ENCODE measurements around the gene IGSF5. TPM values are rescaled to one million over a fixed set of nuclear protein-coding genes. Genes with fewer than 3 reads are reported as not detected.
"Not testable (repeated sequence)": the region's sequence is repeated elsewhere in the genome, so short reads cannot be mapped to it uniquely, and the experiment has no call there.

The IGSF5 gene
- total RNA-seq, 2 experiments from 2014 or later, result not detected

GRCh38 chr21:39720126-39720778 is 24.7 kb upstream of the IGSF5 start:
- CTCF ChIA-PET, result interaction anchor here (0.5 kb wide), 1 partner anchor 48 kb away, joined by 3 read pairs; no protein-coding TSS in a partner anchor
- Mint-ChIP-seq H3K27ac (no peak overlapping the region), H3K4me1 (ENCODE audit: low read depth) (no peaks in the 10 kb centered on the region), H3K36me3 (ENCODE audit: low read depth) (no peaks in the 10 kb centered on the region), H3K4me3 (no peak overlapping the region), H3K9me3 (peaks cover 6% of the 10 kb centered on the region), H3K27me3 (ENCODE audit: low read depth) (peaks cover 16% of the 10 kb centered on the region)
- DNase-seq, result no peak
- intact Hi-C loops (cut with micrococcal nuclease), result no loop called here

- intact Hi-C loops (cut with micrococcal nuclease), result no loop called here
- Mint-ChIP-seq H3K4me1 (ENCODE audit: low read depth) (no peaks in the 10 kb centered on the region), H3K4me3 (no peak overlapping the region), H3K9me3 (peaks cover 6% of the 10 kb centered on the region), H3K27me3 (ENCODE audit: low read depth) (peaks cover 14% of the 10 kb centered on the region), H3K27ac (no peak overlapping the region), H3K36me3 (ENCODE audit: low read depth) (no peaks in the 10 kb centered on the region)
- DNase-seq, result no peak
- CTCF ChIA-PET, result interaction anchor here (1.4 kb wide), 1 partner anchor 212 kb away, joined by 4 read pairs; no protein-coding TSS in a partner anchor
These were observed 23.1 kb upstream of the IGSF5 start for GRCh38 chr21:39721885-39722284.

DNA sequence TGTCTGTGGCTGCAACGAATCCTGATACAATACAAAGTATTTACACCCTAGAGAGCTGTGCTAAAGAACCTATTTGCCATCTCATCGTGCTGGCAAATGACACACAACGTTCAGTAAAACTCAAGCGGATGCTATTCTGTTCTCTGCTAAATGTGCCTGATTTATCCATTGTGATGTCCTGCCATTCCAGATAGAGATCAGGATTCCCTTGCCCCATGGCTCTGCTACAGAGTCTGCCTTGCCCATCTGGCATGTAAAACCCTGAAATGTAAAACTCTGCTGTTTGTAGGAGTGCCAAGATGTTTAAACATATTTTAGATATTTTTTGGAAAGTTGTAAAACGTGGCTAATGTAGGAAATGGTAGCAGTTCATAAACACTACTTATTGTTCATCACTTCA is 20.0 kb upstream of the IGSF5 start:
- Mint-ChIP-seq H3K27me3 (ENCODE audit: low read depth) (peaks cover 8% of the 10 kb centered on the region), H3K9me3 (peaks cover 6% of the 10 kb centered on the region), H3K4me1 (ENCODE audit: low read depth) (no peaks in the 10 kb centered on the region), H3K4me3 (no peak overlapping the region), H3K27ac (no peak overlapping the region), H3K36me3 (ENCODE audit: low read depth) (no peaks in the 10 kb centered on the region)
- no peak for DNase-seq
- CTCF ChIA-PET, result interaction anchor here (1.5 kb wide), 1 partner anchor 48 kb away, joined by 4 read pairs; no protein-coding TSS in a partner anchor
- intact Hi-C loops (cut with micrococcal nuclease), result no loop called here

- intact Hi-C loops (cut with micrococcal nuclease), result no loop called here
- H3K27me3 Mint-ChIP-seq (ENCODE audit: low read depth), result peaks cover 5% of the 10 kb centered on the region
- no peaks in the 10 kb centered on the region for H3K4me1 Mint-ChIP-seq (ENCODE audit: low read depth)
- peaks cover 6% of the 10 kb centered on the region for H3K9me3 Mint-ChIP-seq
- H3K4me3 Mint-ChIP-seq, result no peak overlapping the region
- CTCF ChIA-PET, result no interaction called here
- H3K27ac Mint-ChIP-seq, result no peak overlapping the region
- H3K36me3 Mint-ChIP-seq (ENCODE audit: low read depth), result no peaks in the 10 kb centered on the region
- no peak for DNase-seq
These were observed 18.9 kb upstream of the IGSF5 start for GRCh38 chr21:39726133-39726532.

GRCh38 chr21:39727401-39728120 is 17.4 kb upstream of the IGSF5 start:
- no peak for DNase-seq
- H3K36me3 Mint-ChIP-seq (ENCODE audit: low read depth), result no peaks in the 10 kb centered on the region
- peaks cover 5% of the 10 kb centered on the region for H3K27me3 Mint-ChIP-seq (ENCODE audit: low read depth)
- H3K4me1 Mint-ChIP-seq (ENCODE audit: low read depth), result no peaks in the 10 kb centered on the region
- H3K9me3 Mint-ChIP-seq, result peaks cover 6% of the 10 kb centered on the region
- no peak overlapping the region for H3K4me3 Mint-ChIP-seq
- H3K27ac Mint-ChIP-seq, result no peak overlapping the region
- CTCF ChIA-PET, result no interaction called here
- intact Hi-C loops (cut with micrococcal nuclease), result no loop called here

DNA sequence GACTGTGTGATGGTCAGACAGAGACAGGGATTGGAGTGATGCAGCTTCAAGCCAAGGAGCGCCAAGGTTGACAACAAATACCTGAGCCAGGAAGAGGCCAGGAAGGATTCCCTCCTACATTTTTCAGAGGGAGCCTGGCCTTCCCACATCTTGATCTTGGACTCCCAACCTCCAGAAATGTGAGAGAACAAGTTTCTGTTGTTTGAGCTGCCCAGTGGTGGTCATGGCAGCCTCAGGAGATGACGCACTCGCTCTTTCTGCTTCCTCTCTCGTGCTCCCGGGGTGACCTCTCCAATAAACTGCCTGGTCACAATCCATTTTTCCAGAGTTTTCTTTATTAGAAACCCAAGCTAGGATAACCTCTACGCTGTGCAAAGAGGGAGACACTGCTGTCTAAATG is 16.6 kb upstream of the IGSF5 start:
- Mint-ChIP-seq H3K9me3 (peaks cover 6% of the 10 kb centered on the region), H3K4me3 (no peak overlapping the region), H3K36me3 (ENCODE audit: low read depth) (no peaks in the 10 kb centered on the region), H3K4me1 (ENCODE audit: low read depth) (no peaks in the 10 kb centered on the region), H3K27ac (no peak overlapping the region), H3K27me3 (ENCODE audit: low read depth) (peaks cover 5% of the 10 kb centered on the region)
- DNase-seq, result no peak
- CTCF ChIA-PET, result no interaction called here
- intact Hi-C loops (cut with micrococcal nuclease), result no loop called here

DNA sequence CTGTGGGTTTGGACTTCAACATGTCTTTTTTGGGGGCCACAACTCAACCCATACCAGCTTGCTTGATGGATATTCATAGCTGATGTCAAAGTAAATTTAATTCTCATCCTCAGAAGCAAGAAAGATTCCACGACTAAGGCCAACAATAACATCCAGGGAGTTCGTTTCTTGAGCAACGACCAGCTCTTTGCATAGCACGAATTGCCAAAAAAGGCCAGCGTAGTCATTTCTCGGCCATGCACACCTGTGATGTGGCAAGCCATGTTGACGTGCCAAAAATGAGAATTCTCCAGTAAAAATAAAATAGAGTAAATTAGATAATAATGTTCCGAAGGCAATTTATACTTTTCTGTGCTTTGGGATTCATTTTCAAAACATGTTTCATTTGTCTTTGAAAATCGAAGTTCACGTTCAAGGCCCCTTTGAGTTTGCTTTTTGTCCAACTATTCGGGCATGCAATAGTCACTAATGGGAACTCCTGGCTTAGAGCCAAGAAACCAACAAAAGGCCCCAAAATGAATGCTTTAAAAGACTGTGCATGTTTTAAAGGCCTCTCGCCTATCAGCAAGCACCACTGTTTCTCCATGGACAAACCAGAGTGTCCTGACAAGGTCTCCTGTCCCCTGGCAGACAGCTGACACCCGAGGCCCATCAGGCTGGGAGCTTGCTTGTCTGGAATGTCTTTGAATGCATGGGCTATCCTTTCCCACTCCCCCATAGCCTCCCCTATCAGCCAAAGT is 14.4 kb upstream of the IGSF5 start:
- H3K27me3 Mint-ChIP-seq (ENCODE audit: low read depth), result peaks cover 2% of the 10 kb centered on the region
- H3K4me1 Mint-ChIP-seq (ENCODE audit: low read depth), result no peaks in the 10 kb centered on the region
- no peak overlapping the region for H3K27ac Mint-ChIP-seq
- DNase-seq, result no peak
- no peaks in the 10 kb centered on the region for H3K36me3 Mint-ChIP-seq (ENCODE audit: low read depth)
- H3K9me3 Mint-ChIP-seq, result no peaks in the 10 kb centered on the region
- intact Hi-C loops (cut with micrococcal nuclease), result no loop called here
- CTCF ChIA-PET, result no interaction called here
- H3K4me3 Mint-ChIP-seq, result no peak overlapping the region

GRCh38 chr21:39736716-39737115 is 8.3 kb upstream of the IGSF5 start:
- CTCF ChIA-PET, result no interaction called here
- no peaks in the 10 kb centered on the region for H3K9me3 Mint-ChIP-seq
- H3K27me3 Mint-ChIP-seq (ENCODE audit: low read depth), result peaks cover 2% of the 10 kb centered on the region
- H3K27ac Mint-ChIP-seq, result no peak overlapping the region
- no peak for DNase-seq
- intact Hi-C loops (cut with micrococcal nuclease), result no loop called here
- H3K36me3 Mint-ChIP-seq (ENCODE audit: low read depth), result no peaks in the 10 kb centered on the region
- no peak overlapping the region for H3K4me3 Mint-ChIP-seq
- no peaks in the 10 kb centered on the region for H3K4me1 Mint-ChIP-seq (ENCODE audit: low read depth)

- Mint-ChIP-seq H3K4me3 (no peak overlapping the region), H3K9me3 (no peaks in the 10 kb centered on the region), H3K4me1 (ENCODE audit: low read depth) (no peaks in the 10 kb centered on the region), H3K27ac (no peak overlapping the region), H3K36me3 (ENCODE audit: low read depth) (no peaks in the 10 kb centered on the region), H3K27me3 (ENCODE audit: low read depth) (peaks cover 2% of the 10 kb centered on the region)
- no peak for DNase-seq
- intact Hi-C loops (cut with micrococcal nuclease), result no loop called here
- CTCF ChIA-PET, result interaction anchor here (1.3 kb wide), 1 partner anchor 21 kb away, joined by 4 read pairs; no protein-coding TSS in a partner anchor
These were observed 7.5 kb upstream of the IGSF5 start for GRCh38 chr21:39737376-39738000.

DNA sequence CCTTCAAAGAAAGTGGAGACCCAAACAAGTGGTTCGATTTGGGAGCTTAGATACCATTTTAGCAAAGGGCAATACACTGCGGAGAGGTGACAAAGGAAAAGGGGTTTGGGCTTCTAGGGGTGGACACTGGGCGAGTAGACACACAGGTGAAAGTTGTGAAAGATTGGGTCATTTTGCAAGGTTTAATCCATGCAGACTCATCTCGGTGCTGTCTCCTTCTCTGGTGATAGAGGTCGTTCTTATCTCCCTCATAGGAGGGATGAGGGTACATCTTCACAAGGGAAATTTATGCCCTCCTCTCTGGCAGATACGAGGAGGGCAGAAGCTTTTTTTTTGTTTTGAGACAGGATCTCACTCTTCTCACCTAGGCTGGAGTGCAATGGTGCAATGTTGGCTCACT is 6.4 kb upstream of the IGSF5 start:
- CTCF ChIA-PET, result interaction anchor here (0.5 to 1.3 kb wide), 2 partner anchors 22 to 128 kb away, joined by 3 to 4 read pairs; no protein-coding TSS in a partner anchor
- Mint-ChIP-seq H3K9me3 (no peaks in the 10 kb centered on the region), H3K4me3 (no peak overlapping the region), H3K27me3 (ENCODE audit: low read depth) (peaks cover 2% of the 10 kb centered on the region), H3K36me3 (ENCODE audit: low read depth) (no peaks in the 10 kb centered on the region), H3K4me1 (ENCODE audit: low read depth) (no peaks in the 10 kb centered on the region), H3K27ac (no peak overlapping the region)
- no peak for DNase-seq
- intact Hi-C loops (cut with micrococcal nuclease), result no loop called here

DNA sequence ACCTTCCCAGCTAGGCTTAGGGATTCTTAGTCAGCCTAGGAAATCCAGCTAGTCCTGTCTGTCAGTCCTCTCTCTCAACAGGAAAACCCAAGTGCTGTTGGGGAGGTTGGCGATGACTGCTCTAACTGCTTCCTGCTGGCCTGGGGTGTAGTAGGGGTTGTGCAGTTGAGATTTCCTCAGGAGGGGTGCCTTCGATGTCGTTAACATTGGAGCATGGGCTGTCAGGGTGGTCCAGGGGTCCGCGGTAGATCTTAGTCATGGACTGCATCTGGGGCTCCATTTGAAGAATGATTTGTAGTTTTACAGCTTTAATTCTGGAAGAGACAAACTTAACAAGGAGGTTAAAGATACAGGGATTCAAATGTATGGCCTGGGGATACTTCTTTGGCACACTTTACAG is 5.5 kb upstream of the IGSF5 start:
- CTCF ChIA-PET, result interaction anchor here (0.6 to 0.7 kb wide), 2 partner anchors 21 to 688 kb away, joined by 3 read pairs; no protein-coding TSS in a partner anchor
- H3K27ac Mint-ChIP-seq; intact Hi-C loops (cut with micrococcal nuclease); H3K36me3 Mint-ChIP-seq (ENCODE audit: low read depth); H3K4me3 Mint-ChIP-seq; DNase-seq; H3K27me3 Mint-ChIP-seq (ENCODE audit: low read depth); H3K4me1 Mint-ChIP-seq (ENCODE audit: low read depth); H3K9me3 Mint-ChIP-seq: not testable (repeated sequence)

DNA sequence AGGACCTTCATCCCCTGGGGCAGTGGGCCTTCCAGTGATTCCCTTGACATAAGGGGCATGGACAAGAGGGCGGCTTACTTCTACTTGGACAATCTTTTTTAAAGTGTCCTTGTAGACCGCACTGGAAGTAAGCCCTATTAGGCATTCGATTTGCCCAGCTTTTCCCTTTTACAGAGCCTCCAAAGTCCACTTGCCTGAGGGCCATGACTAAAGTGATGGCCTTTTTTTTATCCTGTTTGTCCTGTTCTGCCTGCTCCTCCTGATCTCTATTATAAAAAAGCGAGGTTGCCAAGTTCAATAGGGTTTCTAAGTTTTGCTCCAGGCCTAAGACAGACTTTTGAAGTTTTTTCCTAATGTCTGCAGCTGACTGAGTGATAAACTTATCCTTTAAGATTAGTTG is 2.4 kb upstream of the IGSF5 start:
- CTCF ChIA-PET; intact Hi-C loops (cut with micrococcal nuclease); DNase-seq; H3K4me1 Mint-ChIP-seq (ENCODE audit: low read depth); H3K4me3 Mint-ChIP-seq; H3K27me3 Mint-ChIP-seq (ENCODE audit: low read depth); H3K27ac Mint-ChIP-seq; H3K36me3 Mint-ChIP-seq (ENCODE audit: low read depth); H3K9me3 Mint-ChIP-seq: not testable (repeated sequence)

Measured in activated naive CD4-positive, alpha-beta T cell treated with anti-CD3 and anti-CD28 coated beads for 36 hours (primary cell).